HG03469 (cell line): ENCODE measurements around the gene CNTNAP5.
"Not testable (repeated sequence)": the region's sequence is repeated elsewhere in the genome, so short reads cannot be mapped to it uniquely, and the experiment has no call there.

Experiments
- ATAC-seq: cut with Tn5 transposase; IDR thresholded peaks from one replicate; pipeline ENCODE4 v1.9.1; 2021; ENCODE audit warnings: mild to moderate bottlenecking, moderate library complexity, moderate number of reproducible peaks; ENCODE audit not compliant: unreplicated experiment

The CNTNAP5 gene

GRCh38 chr2:124317628-124318027 lies 292.5 kb downstream of the CNTNAP5 start:
- no peak for ATAC-seq

GRCh38 chr2:124318913-124319312 lies 293.8 kb downstream of the CNTNAP5 start:
- ATAC-seq, result no peak

- no peak for ATAC-seq
Observed at GRCh38 chr2:124319577-124319976, 294.5 kb downstream of the CNTNAP5 start.

GRCh38 chr2:124320051-124320688 lies 295.1 kb downstream of the CNTNAP5 start:
- no peak for ATAC-seq

- no peak for ATAC-seq
Observed at GRCh38 chr2:124323321-124323720, 298.2 kb downstream of the CNTNAP5 start.

- no peak for ATAC-seq
Observed at GRCh38 chr2:124325667-124326440, 300.8 kb downstream of the CNTNAP5 start.

GRCh38 chr2:124327303-124327702 lies 302.2 kb downstream of the CNTNAP5 start:
- ATAC-seq, result no peak

- ATAC-seq, result no peak
Observed at GRCh38 chr2:124328397-124328796, 303.3 kb downstream of the CNTNAP5 start.

- no peak for ATAC-seq
Observed at GRCh38 chr2:124333784-124334183, 308.7 kb downstream of the CNTNAP5 start.

GRCh38 chr2:124335058-124335457 lies 310.0 kb downstream of the CNTNAP5 start:
- no peak for ATAC-seq

- no peak for ATAC-seq
Observed at GRCh38 chr2:124339709-124340108, 314.6 kb downstream of the CNTNAP5 start.

- ATAC-seq, result no peak
Observed at GRCh38 chr2:124343827-124344498, 318.9 kb downstream of the CNTNAP5 start.

GRCh38 chr2:124347209-124347608 lies 322.1 kb downstream of the CNTNAP5 start:
- ATAC-seq, result no peak

GRCh38 chr2:124353656-124354055 lies 328.6 kb downstream of the CNTNAP5 start:
- ATAC-seq, result no peak

- ATAC-seq, result no peak
Observed at GRCh38 chr2:124354466-124354865, 329.4 kb downstream of the CNTNAP5 start.

GRCh38 chr2:124361966-124362365 lies 336.9 kb downstream of the CNTNAP5 start:
- not testable (repeated sequence) for ATAC-seq

- no peak for ATAC-seq
Observed at GRCh38 chr2:124369181-124369580, 344.1 kb downstream of the CNTNAP5 start.

- ATAC-seq, result no peak
Observed at GRCh38 chr2:124380221-124380749, 355.2 kb downstream of the CNTNAP5 start.

GRCh38 chr2:124382067-124382618 lies 357.1 kb downstream of the CNTNAP5 start:
- no peak for ATAC-seq

- no peak for ATAC-seq
Observed at GRCh38 chr2:124395961-124396360, 370.9 kb downstream of the CNTNAP5 start.

- no peak for ATAC-seq
Observed at GRCh38 chr2:124402274-124402673, 377.2 kb downstream of the CNTNAP5 start.
